Naive thymus-derived CD8-positive, alpha-beta T cell (primary cell): ENCODE data around the gene LRBA. TPM values are rescaled to one million over a fixed set of nuclear protein-coding genes. Genes with fewer than 3 reads are reported as not detected.

Source experiments
- ATAC-seq, 2 donors: fragments of 150-1000 bp; cut with Tn5 transposase in 1 of 2; sonication (Bioruptor Pico), chemical (Tn5 transposase) in 1 of 2; 1 replicate in 1 of 2; 2 replicates in 1 of 2; pipeline ENCODE4 v1.10.0; 2021; ENCODE audit warnings: mild to moderate bottlenecking in 2 of 2, moderate library complexity in 2 of 2
- POLR2A ChIA-PET: fragments of 350-600 bp; sonication (Branson Sonifier 250); formaldehyde crosslinking; loops from one replicate; lab custom pipeline; 2021; ENCODE audit warnings: antibody characterized with exemption; lab: Charles Lee
- DNase-seq, 10 donors: peaks; one replicate each; pipeline versions ENCODE4 v3.0.0 to v3.0.0-alpha.2; 2020 to 2022
- H3K27ac Mint-ChIP-seq, 10 donors: one replicate each; pipeline ENCODE4 v1.8.0; 2020 to 2022; ENCODE audit warnings: mild to moderate bottlenecking in 10 of 10, mixed read lengths in 10 of 10, moderate library complexity in 4 of 10, inconsistent platforms in 1 of 10
- H3K27me3 Mint-ChIP-seq, 5 donors: one replicate each; pipeline ENCODE4 v1.8.0; 2021 to 2022; ENCODE audit warnings: mixed read lengths in 5 of 5
- H3K36me3 Mint-ChIP-seq, 3 donors: one replicate each; pipeline ENCODE4 v1.8.0; 2020 to 2022; ENCODE audit warnings: mixed read lengths in 3 of 3, mild to moderate bottlenecking in 2 of 3, inconsistent platforms in 1 of 3
- H3K4me1 Mint-ChIP-seq, 4 donors: one replicate each; pipeline ENCODE4 v1.8.0; 2021 to 2022; ENCODE audit warnings: mixed read lengths in 4 of 4
- H3K4me3 Mint-ChIP-seq, 10 donors: one replicate each; pipeline ENCODE4 v1.8.0; 2020 to 2022; ENCODE audit warnings: mild to moderate bottlenecking in 10 of 10, mixed read lengths in 10 of 10, moderate library complexity in 6 of 10, inconsistent platforms in 1 of 10
- H3K9me3 Mint-ChIP-seq, 9 donors: one replicate each; pipeline ENCODE4 v1.8.0; 2020 to 2022; ENCODE audit warnings: mixed read lengths in 9 of 9, mild to moderate bottlenecking in 3 of 9, inconsistent platforms in 1 of 9, moderate library complexity in 1 of 9
- polyA plus RNA-seq, 3 donors: library from polyadenylated mRNA; unstranded; fragments of 300-500 nt; fragmentation: Illumina TruSeq; gene quantifications; one replicate each; pipeline ENCODE4 v1.2.3, GENCODE V29; 2021
- total RNA-seq, 8 experiments: library from RNA in 2 of 8; stranded (reverse) in 2 of 8; gene quantifications; one replicate each; pipeline ENCODE4 v1.2.3 and lab custom pipeline; 2021 to 2026

Gene LRBA
- total and polyA plus RNA-seq, 5 experiments from 2014 or later = 16.4 to 57.7 (median 18.4) TPM

DNA sequence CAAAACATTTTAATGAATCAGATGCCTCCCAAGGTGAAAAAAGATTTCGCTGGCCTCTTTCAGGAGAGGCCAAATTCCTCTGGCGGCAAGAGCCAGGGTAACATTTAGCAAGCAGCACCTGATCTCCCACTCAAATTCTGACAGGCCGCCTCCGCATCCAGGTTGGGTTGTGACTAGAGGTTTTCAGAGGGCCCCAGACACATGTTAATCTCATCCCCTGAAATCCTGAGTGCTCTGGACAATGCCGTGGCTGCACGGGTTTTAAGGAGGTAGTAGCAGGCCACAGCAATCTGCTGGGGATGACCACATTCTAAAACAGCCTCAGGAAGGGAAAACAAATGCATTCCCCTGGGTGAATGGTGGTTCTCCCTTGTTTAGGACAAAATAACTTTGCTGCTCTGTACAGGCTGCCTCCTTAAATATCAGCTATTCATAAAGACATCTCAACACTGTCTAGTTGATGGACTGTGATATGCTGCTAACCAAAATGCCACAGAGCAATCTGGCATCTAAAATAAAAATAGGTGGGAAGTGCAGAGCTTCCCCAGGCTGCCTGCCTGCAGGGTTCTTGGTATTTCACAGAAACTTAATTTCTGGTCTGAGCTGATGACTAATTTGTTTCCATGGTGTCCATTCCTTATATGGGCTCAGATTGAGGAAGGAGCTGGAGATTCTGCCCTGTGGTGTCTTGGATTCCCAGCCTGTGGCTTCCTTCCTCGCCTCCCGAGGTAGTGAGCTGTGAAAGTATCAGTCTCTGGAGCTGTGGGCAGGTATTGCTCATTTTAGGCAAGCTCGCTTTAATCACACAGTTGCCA lies 734.8 kb downstream of the LRBA start:
- ATAC-seq (no peak), DNase-seq (no peak)
- peaks cover 64 to 96% (median 90%) of the 10 kb centered on the region in 3 donors for H3K36me3 Mint-ChIP-seq
- H3K4me1 Mint-ChIP-seq = no peaks in the 10 kb centered on the region
- no peak overlapping the region for H3K4me3 Mint-ChIP-seq
- POLR2A ChIA-PET = no interaction called here
- H3K27me3 Mint-ChIP-seq = no peaks in the 10 kb centered on the region
- H3K27ac Mint-ChIP-seq = peak overlapping the region in 1 of 10 donors; percentile 15
- H3K9me3 Mint-ChIP-seq = peaks cover 0 to 19% (median 9%) of the 10 kb centered on the region in 9 donors

- DNase-seq (no peak), ATAC-seq (no peak)
- Mint-ChIP-seq H3K27me3 (no peaks in the 10 kb centered on the region), H3K4me1 (peaks cover 0 to 10% (median 2%) of the 10 kb centered on the region in 4 donors), H3K9me3 (peaks cover 0 to 19% (median 10%) of the 10 kb centered on the region in 9 donors), H3K36me3 (peaks cover 52 to 100% (median 97%) of the 10 kb centered on the region in 3 donors), H3K27ac (no peak overlapping the region), H3K4me3 (no peak overlapping the region)
- POLR2A ChIA-PET = no interaction called here
Measured at GRCh38 chr4:150278206-150278605, 736.9 kb downstream of the LRBA start.

- H3K4me3 Mint-ChIP-seq = no peak overlapping the region
- POLR2A ChIA-PET = no interaction called here
- peaks cover 0 to 8% (median 0%) of the 10 kb centered on the region in 4 donors for H3K4me1 Mint-ChIP-seq
Measured at GRCh38 chr4:150268444-150268843, 746.6 kb downstream of the LRBA start.

DNA sequence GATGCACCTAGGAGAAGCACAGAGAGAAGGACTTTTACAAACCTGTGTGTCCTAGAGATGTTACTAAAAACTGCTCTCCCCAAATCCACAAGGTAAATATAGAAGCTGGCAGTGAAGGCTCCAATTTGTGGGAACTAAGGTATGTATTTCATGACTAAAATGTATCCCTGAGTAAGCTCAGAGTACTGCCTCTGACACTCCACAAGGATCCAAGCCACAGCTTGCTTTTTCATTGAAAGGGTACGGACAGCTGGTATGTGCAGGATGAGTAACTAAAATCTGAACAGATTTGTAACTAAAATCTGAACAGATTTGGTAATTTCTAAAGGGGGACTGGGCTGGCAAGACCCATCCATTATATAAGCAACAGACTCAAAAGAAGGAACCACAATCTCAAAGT lies 749.3 kb downstream of the LRBA start:
- POLR2A ChIA-PET = interaction anchor here (0.7 kb wide), 1 partner anchor 26 kb away, joined by 3 read pairs; no protein-coding TSS in a partner anchor
- Mint-ChIP-seq H3K4me1 (peaks cover 0 to 3% (median 0%) of the 10 kb centered on the region in 4 donors), H3K36me3 (peaks cover 13 to 73% (median 38%) of the 10 kb centered on the region in 3 donors), H3K27me3 (no peaks in the 10 kb centered on the region), H3K4me3 (no peak overlapping the region), H3K9me3 (no peaks in the 10 kb centered on the region), H3K27ac (peak overlapping the region in 1 of 10 donors; percentile 70)
- no peak for ATAC-seq
- DNase-seq = no peak

More at GRCh38 chr4:150268444-150268843, 746.6 kb downstream of the LRBA start:
- Mint-ChIP-seq H3K27me3 (no peaks in the 10 kb centered on the region), H3K9me3 (no peaks in the 10 kb centered on the region), H3K27ac (peak overlapping the region in 2 of 10 donors; percentile 16 to 43), H3K36me3 (peaks cover 13 to 94% (median 45%) of the 10 kb centered on the region in 3 donors)
- DNase-seq (no peak), ATAC-seq (no peak)

GRCh38 chr4:150264595-150265161 lies 750.4 kb downstream of the LRBA start:
- POLR2A ChIA-PET = no interaction called here
- Mint-ChIP-seq H3K4me1 (peaks cover 0 to 3% (median 0%) of the 10 kb centered on the region in 4 donors), H3K4me3 (no peak overlapping the region), H3K27ac (no peak overlapping the region), H3K9me3 (no peaks in the 10 kb centered on the region), H3K36me3 (peaks cover 13 to 68% (median 30%) of the 10 kb centered on the region in 3 donors), H3K27me3 (no peaks in the 10 kb centered on the region)
- ATAC-seq = no peak
- no peak for DNase-seq

DNA sequence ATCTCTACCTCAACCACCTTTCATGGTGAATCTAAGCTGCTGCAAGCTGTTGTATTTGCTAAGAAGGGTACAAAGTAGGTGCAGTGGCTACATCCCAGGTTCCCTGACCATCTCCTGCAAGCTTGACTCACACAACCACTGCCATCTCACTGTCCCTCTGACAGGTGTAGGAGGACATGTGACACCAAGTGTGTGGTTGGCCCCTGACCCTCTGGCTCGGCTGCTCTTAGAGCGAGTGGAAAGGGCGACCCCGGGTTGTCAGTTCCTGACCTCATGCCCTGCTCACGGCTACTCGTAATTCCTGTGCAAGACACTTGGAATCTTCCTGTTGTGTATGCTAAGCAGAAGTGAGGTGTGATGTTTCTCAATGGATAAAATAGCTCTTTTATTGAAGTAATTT lies 752.5 kb downstream of the LRBA start:
- Mint-ChIP-seq H3K4me1 (peaks cover 0 to 3% (median 0%) of the 10 kb centered on the region in 4 donors), H3K27me3 (no peaks in the 10 kb centered on the region), H3K27ac (peak overlapping the region in 2 of 10 donors; percentile 10 to 27), H3K4me3 (no peak overlapping the region), H3K9me3 (no peaks in the 10 kb centered on the region), H3K36me3 (peaks cover 8 to 49% (median 27%) of the 10 kb centered on the region in 3 donors)
- POLR2A ChIA-PET = no interaction called here
- DNase-seq = no peak
- no peak for ATAC-seq

GRCh38 chr4:150261571-150261970 lies 753.5 kb downstream of the LRBA start:
- Mint-ChIP-seq H3K9me3 (no peaks in the 10 kb centered on the region), H3K4me3 (no peak overlapping the region), H3K27me3 (no peaks in the 10 kb centered on the region), H3K27ac (peak overlapping the region in 4 of 10 donors; percentile 22 to 76 (median 33)), H3K36me3 (peaks cover 8 to 42% (median 23%) of the 10 kb centered on the region in 3 donors), H3K4me1 (no peaks in the 10 kb centered on the region)
- no peak for DNase-seq
- POLR2A ChIA-PET = no interaction called here
- ATAC-seq = no peak

DNA sequence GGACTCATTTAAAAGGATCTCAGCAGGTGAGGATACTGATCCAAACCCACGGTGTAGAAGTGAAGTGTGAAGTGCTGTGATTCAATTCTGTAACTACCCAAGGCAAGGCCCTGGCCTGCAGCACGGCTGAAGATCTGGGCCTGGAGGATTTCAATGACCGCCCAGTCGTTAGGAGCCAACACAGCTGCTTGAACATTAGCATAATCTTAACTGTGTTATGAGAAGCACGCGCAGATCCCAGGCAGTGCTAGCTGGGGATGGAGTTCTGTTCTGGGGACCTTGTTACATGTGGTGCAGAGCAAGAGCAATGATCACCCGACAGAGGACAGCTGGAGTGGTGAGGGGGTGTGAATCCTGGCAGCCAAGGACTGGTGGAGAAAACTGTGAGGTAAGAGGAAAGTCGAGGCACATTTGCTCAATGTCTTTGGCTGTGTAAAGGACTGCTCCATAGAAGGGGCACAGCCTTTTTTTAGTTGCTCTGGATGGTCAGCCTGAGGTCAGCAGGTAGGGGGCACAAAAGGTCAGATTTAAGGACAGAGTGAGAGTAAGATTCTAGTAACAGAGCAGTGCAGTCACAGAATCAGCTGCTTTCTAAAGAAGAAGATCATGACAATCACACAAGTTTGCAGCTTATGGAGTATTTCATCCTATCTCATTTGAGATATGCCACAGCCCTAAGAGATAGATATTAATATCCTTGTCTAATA lies 755.1 kb downstream of the LRBA start:
- H3K27ac Mint-ChIP-seq = peak overlapping the region in 4 of 10 donors; percentile 22 to 77 (median 49)
- ATAC-seq (no peak), DNase-seq (no peak)
- POLR2A ChIA-PET = no interaction called here
- H3K27me3 Mint-ChIP-seq = no peaks in the 10 kb centered on the region
- no peaks in the 10 kb centered on the region for H3K4me1 Mint-ChIP-seq
- no peaks in the 10 kb centered on the region for H3K9me3 Mint-ChIP-seq
- no peak overlapping the region for H3K4me3 Mint-ChIP-seq
- H3K36me3 Mint-ChIP-seq = peaks cover 8 to 28% (median 21%) of the 10 kb centered on the region in 3 donors

DNA sequence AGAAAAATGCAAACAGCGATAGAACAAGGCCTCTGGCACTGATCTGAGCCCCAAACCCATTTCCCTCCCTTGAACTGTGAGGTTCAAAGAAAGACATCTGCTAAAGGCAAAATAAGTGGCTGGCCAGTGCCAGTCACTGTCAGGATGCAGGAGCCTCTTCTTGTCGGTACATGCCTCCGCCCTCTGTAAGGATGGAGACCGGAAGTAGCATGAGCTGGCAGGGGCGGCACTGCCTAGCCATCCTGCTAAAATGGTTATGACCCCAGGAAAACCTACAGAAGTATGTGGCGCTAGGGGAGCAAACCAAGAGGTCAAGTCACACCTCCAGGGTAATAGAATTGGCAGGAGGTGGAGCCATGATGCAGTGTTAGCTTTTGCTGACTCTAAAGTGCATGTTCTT lies 756.5 kb downstream of the LRBA start:
- no peak overlapping the region for H3K4me3 Mint-ChIP-seq

GRCh38 chr4:150256841-150257730 lies 758.0 kb downstream of the LRBA start:
- H3K4me3 Mint-ChIP-seq = no peak overlapping the region
- H3K27me3 Mint-ChIP-seq = no peaks in the 10 kb centered on the region
- ATAC-seq = no peak
- H3K9me3 Mint-ChIP-seq = no peaks in the 10 kb centered on the region
- POLR2A ChIA-PET = no interaction called here
- H3K4me1 Mint-ChIP-seq = no peaks in the 10 kb centered on the region
- no peak for DNase-seq
- H3K36me3 Mint-ChIP-seq = peaks cover 0 to 11% (median 10%) of the 10 kb centered on the region in 3 donors
- H3K27ac Mint-ChIP-seq = peak overlapping the region in 2 of 10 donors; percentile 27 to 68

More for the DNA sequence above, 756.5 kb downstream of the LRBA start:
- POLR2A ChIA-PET = no interaction called here
- H3K9me3 Mint-ChIP-seq = no peaks in the 10 kb centered on the region
- ATAC-seq (no peak), DNase-seq (no peak)
- peaks cover 0 to 13% (median 11%) of the 10 kb centered on the region in 3 donors for H3K36me3 Mint-ChIP-seq
- no peaks in the 10 kb centered on the region for H3K27me3 Mint-ChIP-seq
- no peaks in the 10 kb centered on the region for H3K4me1 Mint-ChIP-seq
- H3K27ac Mint-ChIP-seq = peak overlapping the region in 1 of 10 donors; percentile 35

DNA sequence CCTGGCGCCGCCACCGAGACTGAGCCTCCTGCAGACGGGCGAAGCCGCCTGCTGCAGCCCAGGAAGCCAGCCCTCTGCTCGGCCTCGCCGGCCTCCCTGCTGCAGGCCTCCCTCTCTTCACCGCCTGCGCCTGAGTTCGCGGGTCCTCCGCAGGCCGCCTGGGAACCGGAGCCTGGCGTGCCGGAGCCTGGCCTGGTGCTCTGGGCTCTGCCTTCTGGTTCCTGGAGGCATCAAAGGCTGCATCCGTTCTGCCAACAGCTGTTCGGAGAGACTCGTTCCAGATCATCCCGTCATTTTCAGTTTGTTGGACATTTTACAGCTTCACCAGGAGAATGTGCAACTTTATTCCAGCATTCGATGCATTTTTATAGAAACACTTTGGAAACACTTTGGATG lies 758.9 kb downstream of the LRBA start:
- H3K36me3 Mint-ChIP-seq = peaks cover 0 to 10% (median 5%) of the 10 kb centered on the region in 3 donors
- DNase-seq (no peak), ATAC-seq (no peak)
- H3K9me3 Mint-ChIP-seq = no peaks in the 10 kb centered on the region
- H3K27me3 Mint-ChIP-seq = no peaks in the 10 kb centered on the region
- POLR2A ChIA-PET = no interaction called here
- peak overlapping the region in 1 of 10 donors; percentile 7 for H3K4me3 Mint-ChIP-seq
- H3K4me1 Mint-ChIP-seq = no peaks in the 10 kb centered on the region
- H3K27ac Mint-ChIP-seq = peak overlapping the region in 1 of 10 donors; percentile 43
